MCF 10A (cell line): Measurements from ENCODE around the gene PDLIM7. TPM values are rescaled to one million over a fixed set of nuclear protein-coding genes. Genes with fewer than 3 reads are reported as not detected.

Experiments
- BruUV-seq: library from RNA; stranded (reverse); fragments of 400-500 nt; replicated peaks from 2 replicates; lab custom pipeline; 2021; lab: Mats Ljungman, UMichigan
- CTCF ChIA-PET: fragments of 300-600 bp; sonication (Branson Sonifier 250); formaldehyde crosslinking; extraction: SDS; loops from one replicate; lab custom pipeline; 2021; ENCODE audit warnings: antibody characterized with exemption, inconsistent platforms; lab: Yijun Ruan, JAX
- POLR2A ChIA-PET: fragments of 300-600, 350-650 bp; sonication (Branson Sonifier 250); formaldehyde crosslinking; extraction: SDS; loops from one replicate; lab custom pipeline; 2020; ENCODE audit warnings: antibody characterized with exemption, inconsistent platforms; lab: Yijun Ruan, JAX
- DNase-seq: peaks from one replicate; pipeline ENCODE4 v3.0.0-alpha.2; 2018; ENCODE audit not compliant: unreplicated experiment
- H3K27ac Mint-ChIP-seq: one replicate; pipeline ENCODE4 v1.8.0; 2022; ENCODE audit warnings: mild to moderate bottlenecking, low read depth, mixed read lengths; ENCODE audit not compliant: unreplicated experiment
- H3K27me3 Mint-ChIP-seq: one replicate; pipeline ENCODE4 v1.8.0; 2022; ENCODE audit warnings: mixed read lengths; ENCODE audit not compliant: insufficient read depth, unreplicated experiment
- H3K36me3 Mint-ChIP-seq: one replicate; pipeline ENCODE4 v1.8.0; 2022; ENCODE audit warnings: mild to moderate bottlenecking, moderate library complexity, mixed read lengths; ENCODE audit not compliant: insufficient read depth, unreplicated experiment
- H3K4me1 Mint-ChIP-seq: one replicate; pipeline ENCODE4 v1.8.0; 2022; ENCODE audit warnings: mixed read lengths; ENCODE audit not compliant: insufficient read depth, unreplicated experiment
- H3K4me3 Mint-ChIP-seq: one replicate; pipeline ENCODE4 v1.8.0; 2022; ENCODE audit warnings: mild to moderate bottlenecking, moderate library complexity, mixed read lengths; ENCODE audit not compliant: unreplicated experiment
- H3K9me3 Mint-ChIP-seq: one replicate; pipeline ENCODE4 v1.8.0; 2022; ENCODE audit warnings: mixed read lengths; ENCODE audit not compliant: unreplicated experiment
- intact Hi-C: fragments of 100-400 bp; cut with micrococcal nuclease; formaldehyde crosslinking; loops from 2 replicates; pipeline ENCODE4 v1.14.1; 2022
- total RNA-seq: library from RNA; stranded (reverse); gene quantifications from 2 replicates; pipeline ENCODE4 v1.2.3, GENCODE V29; 2022
- TF ChIP-seq, protein P1 (sequence below): fragments of 200-600 bp; IDR thresholded peaks from one replicate; pipeline ENCODE4 v1.8.0; 2022; ENCODE audit warnings: antibody characterized with exemption, mild to moderate bottlenecking; ENCODE audit not compliant: unreplicated experiment

PDLIM7 gene
- total RNA-seq, 1 experiment from 2014 or later = 257 TPM

DNA sequence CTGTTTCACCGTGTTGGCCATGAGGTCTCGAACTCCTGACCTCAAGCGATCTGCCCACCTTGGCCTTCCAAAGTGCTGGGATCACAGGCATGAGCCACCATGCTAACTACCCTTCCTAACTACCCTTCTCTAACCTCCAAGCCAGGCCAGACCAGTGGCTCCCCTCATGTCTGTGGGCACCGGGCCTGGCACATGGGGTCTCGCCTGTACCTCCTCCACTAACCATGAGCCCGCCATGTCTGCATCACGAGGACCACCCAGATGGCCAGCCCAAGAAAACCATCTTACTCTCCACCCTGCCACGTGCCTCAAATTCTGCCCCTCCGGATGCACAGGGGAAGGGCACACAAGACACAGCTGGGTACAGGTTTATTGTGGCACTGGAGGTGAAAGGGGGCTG lies 14.4 kb downstream of the PDLIM7 start:
- intact Hi-C loops = no loop called here
- no peaks in the 10 kb centered on the region for H3K27me3 Mint-ChIP-seq
- TF ChIP-seq, protein P1, sequence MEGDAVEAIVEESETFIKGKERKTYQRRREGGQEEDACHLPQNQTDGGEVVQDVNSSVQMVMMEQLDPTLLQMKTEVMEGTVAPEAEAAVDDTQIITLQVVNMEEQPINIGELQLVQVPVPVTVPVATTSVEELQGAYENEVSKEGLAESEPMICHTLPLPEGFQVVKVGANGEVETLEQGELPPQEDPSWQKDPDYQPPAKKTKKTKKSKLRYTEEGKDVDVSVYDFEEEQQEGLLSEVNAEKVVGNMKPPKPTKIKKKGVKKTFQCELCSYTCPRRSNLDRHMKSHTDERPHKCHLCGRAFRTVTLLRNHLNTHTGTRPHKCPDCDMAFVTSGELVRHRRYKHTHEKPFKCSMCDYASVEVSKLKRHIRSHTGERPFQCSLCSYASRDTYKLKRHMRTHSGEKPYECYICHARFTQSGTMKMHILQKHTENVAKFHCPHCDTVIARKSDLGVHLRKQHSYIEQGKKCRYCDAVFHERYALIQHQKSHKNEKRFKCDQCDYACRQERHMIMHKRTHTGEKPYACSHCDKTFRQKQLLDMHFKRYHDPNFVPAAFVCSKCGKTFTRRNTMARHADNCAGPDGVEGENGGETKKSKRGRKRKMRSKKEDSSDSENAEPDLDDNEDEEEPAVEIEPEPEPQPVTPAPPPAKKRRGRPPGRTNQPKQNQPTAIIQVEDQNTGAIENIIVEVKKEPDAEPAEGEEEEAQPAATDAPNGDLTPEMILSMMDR = no peak

DNA sequence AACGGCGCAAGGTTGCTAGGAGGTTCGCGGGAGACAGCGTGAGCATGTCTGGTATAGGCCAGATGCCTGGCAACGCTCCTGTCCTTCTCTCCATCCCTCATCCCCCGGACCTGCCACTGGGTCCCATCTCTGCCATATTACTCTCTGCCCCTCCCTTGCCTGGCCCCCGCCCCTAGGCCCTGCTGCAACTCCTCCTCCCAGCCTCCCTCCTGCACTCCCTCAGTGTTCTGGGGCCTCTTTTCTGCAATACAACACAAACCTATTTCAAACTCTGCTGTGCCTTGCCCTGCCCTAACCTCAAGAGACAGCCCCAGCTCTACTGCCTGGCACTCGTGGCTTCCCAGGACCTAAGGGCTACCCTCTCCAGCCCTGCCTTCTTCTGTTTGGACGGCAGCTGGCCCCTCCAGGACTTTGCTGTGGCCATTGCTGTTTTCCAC lies 15.0 kb downstream of the PDLIM7 start:
- ChIA-PET CTCF (interaction anchor here (0.6 to 0.9 kb wide), 3 partner anchors 13 to 163 kb away, joined by 3 to 5 read pairs (median 5); no protein-coding TSS in a partner anchor), POLR2A (no interaction called here)
- intact Hi-C loops = no loop called here
- H3K4me3 Mint-ChIP-seq = no peak overlapping the region
- no peaks in the 10 kb centered on the region for H3K9me3 Mint-ChIP-seq
- no TSS peak for BruUV-seq
- TF ChIP-seq, protein P1 = no peak
- peaks cover 22% of the 10 kb centered on the region for H3K36me3 Mint-ChIP-seq
- peaks cover 44% of the 10 kb centered on the region for H3K4me1 Mint-ChIP-seq
- DNase-seq = no peak
- no peaks in the 10 kb centered on the region for H3K27me3 Mint-ChIP-seq
- no peak overlapping the region for H3K27ac Mint-ChIP-seq

More for the DNA sequence above, 14.4 kb downstream of the PDLIM7 start:
- ChIA-PET CTCF (interaction anchor here (0.6 to 0.9 kb wide), 3 partner anchors 12 to 164 kb away, joined by 3 to 5 read pairs (median 5); no protein-coding TSS in a partner anchor), POLR2A (no interaction called here)
- no peaks in the 10 kb centered on the region for H3K9me3 Mint-ChIP-seq
- peaks cover 38% of the 10 kb centered on the region for H3K4me1 Mint-ChIP-seq
- peaks cover 24% of the 10 kb centered on the region for H3K36me3 Mint-ChIP-seq
- no peak overlapping the region for H3K4me3 Mint-ChIP-seq
- BruUV-seq = no TSS peak
- DNase-seq = no peak
- no peak overlapping the region for H3K27ac Mint-ChIP-seq

DNA sequence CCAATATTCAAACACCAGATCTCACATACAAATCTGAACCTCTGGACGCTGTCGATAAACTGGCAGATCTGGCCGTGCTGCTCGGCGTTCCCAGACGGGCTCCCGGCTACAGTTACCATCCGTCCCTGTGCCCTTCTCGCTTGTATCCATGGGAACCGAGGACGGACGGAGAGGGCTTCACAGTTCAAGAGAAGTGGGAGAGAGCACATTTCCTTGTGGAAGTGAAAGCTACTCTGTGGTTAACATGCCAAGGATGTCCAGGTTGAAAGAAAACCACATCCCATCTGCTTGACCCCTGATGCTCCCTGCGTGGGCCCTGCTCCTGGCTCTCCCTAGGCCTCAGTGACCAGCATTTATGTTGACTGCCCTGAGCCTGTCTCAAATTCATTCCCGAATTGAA lies 17.6 kb downstream of the PDLIM7 start:
- no peaks in the 10 kb centered on the region for H3K27me3 Mint-ChIP-seq

More for the DNA sequence above, 17.6 kb downstream of the PDLIM7 start:
- BruUV-seq = no TSS peak
- peak overlapping the region; percentile 87 for H3K27ac Mint-ChIP-seq
- ChIA-PET CTCF (interaction anchor here (0.8 to 3.9 kb wide), 5 partner anchors 13 to 77 kb away, joined by 3 to 23 read pairs (median 5); no protein-coding TSS in a partner anchor), POLR2A (interaction anchor here (0.6 to 2.7 kb wide), 2 partner anchors 15 to 21 kb away, joined by 3 to 5 read pairs; no protein-coding TSS in a partner anchor)
- intact Hi-C loops = loop anchor here (2.0 kb wide), 1 partner anchor 17 kb away; the partner anchor contains the start of gene PDLIM7
- TF ChIP-seq, protein P1 = no peak
- peaks cover 50% of the 10 kb centered on the region for H3K4me1 Mint-ChIP-seq
- no peak for DNase-seq
- peaks cover 16% of the 10 kb centered on the region for H3K36me3 Mint-ChIP-seq
- H3K9me3 Mint-ChIP-seq = no peaks in the 10 kb centered on the region
- H3K4me3 Mint-ChIP-seq = no peak overlapping the region
